GM23248 (cell line): Measurements from ENCODE around the gene LCLAT1. TPM values are rescaled to one million over a fixed set of nuclear protein-coding genes. Genes with fewer than 3 reads are reported as not detected.

Experiments
- DNase-seq: peaks from one replicate; pipeline ENCODE4 v3.0.0-alpha.2; 2015
- H2AFZ ChIP-seq: fragments of 200-600 bp; sonication (generic); 2 replicates; pipeline ENCODE4 v1.6.1; 2016; ENCODE audit warnings: antibody characterized with exemption
- H3F3A ChIP-seq: fragments of 200-600 bp; sonication (generic); 2 replicates; pipeline ENCODE4 v1.6.1; 2016; ENCODE audit warnings: mild to moderate bottlenecking, antibody characterized with exemption, mixed run types; ENCODE audit not compliant: insufficient read depth
- H3K27ac ChIP-seq: fragments of 200-600 bp; sonication (generic); 2 replicates; pipeline ENCODE4 v1.5.1; 2016; ENCODE audit warnings: mild to moderate bottlenecking
- H3K27me3 ChIP-seq: fragments of 200-600 bp; sonication (generic); replicated peaks from 2 replicates; pipeline ENCODE4 v1.6.1; 2016; ENCODE audit warnings: mild to moderate bottlenecking; ENCODE audit not compliant: insufficient read depth
- H3K36me3 ChIP-seq: fragments of 200-600 bp; sonication (generic); 2 replicates; pipeline ENCODE4 v1.6.1; 2016; ENCODE audit warnings: low read depth, mild to moderate bottlenecking
- H3K4me1 ChIP-seq: fragments of 200-600 bp; sonication (generic); 2 replicates; pipeline ENCODE4 v1.6.1; 2016; ENCODE audit warnings: mild to moderate bottlenecking; ENCODE audit not compliant: insufficient read depth
- H3K4me2 ChIP-seq: fragments of 200-600 bp; sonication (generic); one replicate; pipeline ENCODE4 v1.6.1; 2016; ENCODE audit warnings: mild to moderate bottlenecking; ENCODE audit not compliant: unreplicated experiment
- H3K4me3 ChIP-seq: fragments of 200-600 bp; sonication (generic); 2 replicates; pipeline ENCODE4 v1.5.1; 2016; ENCODE audit warnings: mild to moderate bottlenecking
- H3K79me2 ChIP-seq: fragments of 200-600 bp; sonication (generic); 2 replicates; pipeline ENCODE4 v1.6.1; 2016; ENCODE audit warnings: mild to moderate bottlenecking; ENCODE audit not compliant: insufficient read depth
- H3K9ac ChIP-seq: fragments of 200-600 bp; sonication (generic); 2 replicates; pipeline ENCODE4 v1.6.1; 2016; ENCODE audit warnings: mild to moderate bottlenecking
- H3K9me2 ChIP-seq: fragments of 200-600 bp; sonication (generic); 2 replicates; pipeline ENCODE4 v1.6.1; 2016; ENCODE audit warnings: mixed run types, mild to moderate bottlenecking, moderate library complexity; ENCODE audit not compliant: insufficient read depth
- H3K9me3 ChIP-seq: fragments of 200-600 bp; sonication (generic); one replicate; pipeline ENCODE4 v1.6.1; 2017; ENCODE audit warnings: low read depth
- H4K20me1 ChIP-seq: fragments of 200-600 bp; sonication (generic); 2 replicates; pipeline ENCODE4 v1.6.0; 2016; ENCODE audit not compliant: insufficient read depth
- EZH2 ChIP-seq: fragments of 200-600 bp; sonication (generic); IDR thresholded peaks from 2 replicates; pipeline ENCODE4 v1.6.1; 2018; ENCODE audit warnings: antibody characterized with exemption, mild to moderate bottlenecking; ENCODE audit not compliant: insufficient read depth, poor library complexity, severe bottlenecking
- EZH2phosphoT487 ChIP-seq: fragments of 200-600 bp; sonication (generic); IDR thresholded peaks from 2 replicates; pipeline ENCODE4 v1.6.1; 2018; ENCODE audit warnings: antibody characterized with exemption, moderate library complexity, mild to moderate bottlenecking, low read depth; ENCODE audit not compliant: insufficient read depth
- WGBS, 2 experiments: methylation state at CpG; one replicate each; pipeline ENCODE4 v1.1.6; 2015 to 2017; ENCODE audit warnings: low lambda C conversion rate in 2 of 2, low coverage in 1 of 2; ENCODE audit errors: missing lambda C conversion rate in 2 of 2; 5-methylcytosine and 5-hydroxymethylcytosine counted together
- in situ Hi-C: fragments of 300-500 bp; cut with MboI; formaldehyde crosslinking; loops from 2 replicates; pipeline ENCODE4 v1.15.0; 2020
- polyA plus RNA-seq: library from polyadenylated mRNA; unstranded; fragments of >200 nt; fragmentation: Nextera tagmentation; extraction: Ambion mirVana; gene quantifications from 2 replicates; pipeline ENCODE4 v1.2.1, GENCODE V29; 2016
- total RNA-seq: library from RNA; depleted of rRNA; stranded (reverse); fragments of >200 nt; shearing (Covaris generic); gene quantifications from 2 replicates; pipeline ENCODE4 v1.2.3, GENCODE V29; 2014

Gene LCLAT1
- total and polyA plus RNA-seq, 2 experiments from 2014 or later: 29.7 to 32.3 TPM

DNA sequence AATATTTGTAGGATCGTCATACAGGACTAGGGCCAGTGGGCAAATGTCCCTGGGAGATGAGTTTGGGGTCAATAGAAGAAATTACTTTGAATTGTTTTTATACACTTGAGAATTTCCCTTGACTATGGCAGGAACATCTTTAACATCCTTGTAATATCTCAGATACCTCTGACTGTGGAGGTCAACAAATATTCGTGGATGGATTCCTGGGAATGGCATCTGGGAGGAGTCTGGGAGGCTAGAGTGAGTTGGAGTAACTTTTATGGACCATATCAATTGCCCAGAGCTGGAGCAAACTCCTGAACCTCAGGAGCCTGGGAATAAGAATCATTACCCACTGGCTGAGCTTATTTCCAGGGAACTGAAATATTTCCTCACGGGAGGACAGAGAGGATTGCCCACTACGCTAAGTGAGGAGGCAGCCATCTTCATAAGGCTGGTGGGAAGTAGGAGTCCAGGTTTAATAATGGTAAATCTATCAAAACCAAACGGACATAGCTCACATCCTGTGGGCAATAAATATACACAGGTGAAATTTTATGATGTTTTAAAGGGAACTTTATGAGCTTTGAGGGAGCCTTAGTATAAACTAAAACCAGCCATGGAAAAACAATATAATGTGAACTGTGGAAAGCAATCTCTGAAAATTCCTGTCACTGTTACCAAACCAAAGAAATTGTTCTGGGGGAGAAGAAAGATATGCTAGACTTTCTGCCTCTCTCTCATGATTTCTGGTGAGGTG is 44.4 kb upstream of the LCLAT1 start:
- H3K27ac ChIP-seq: no peak overlapping the region

DNA sequence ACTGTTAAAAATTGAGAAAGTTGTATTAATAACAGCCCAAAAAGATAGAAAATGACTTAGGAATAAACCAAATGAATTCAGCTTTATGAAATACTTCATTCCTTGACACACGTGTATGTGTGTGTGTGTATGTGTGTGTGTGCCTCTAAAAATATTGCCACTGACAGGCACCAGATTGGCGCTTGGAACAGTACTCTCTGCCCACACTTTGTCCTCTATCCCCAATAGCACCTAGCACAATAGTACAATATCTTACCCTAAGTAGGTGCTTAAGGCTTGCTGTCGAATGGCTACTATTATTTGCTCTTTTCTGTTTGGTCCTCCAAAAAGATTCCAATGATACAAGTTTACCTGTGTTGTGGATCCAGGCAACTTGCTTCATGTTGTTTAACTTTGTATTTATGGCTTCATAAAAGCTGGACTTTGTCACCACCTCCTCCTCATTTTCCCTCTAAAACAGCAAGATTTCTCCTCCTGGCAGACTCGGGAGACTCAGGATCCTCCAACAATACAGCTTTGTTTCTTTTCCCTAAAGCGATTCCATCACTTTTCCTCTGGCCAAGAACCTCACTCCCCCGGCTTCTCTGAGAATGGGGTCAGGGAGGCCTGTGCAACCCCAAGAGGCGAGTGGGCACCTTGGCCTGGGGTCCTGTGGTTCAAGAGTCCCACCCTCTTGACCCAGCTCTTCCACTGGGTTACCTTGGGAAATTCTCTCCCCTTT is 43.3 kb upstream of the LCLAT1 start:
- WGBS, 2 experiments: 44 to 50% methylated on average over 7 of the region's 7 CpGs
- Histone ChIP-seq H3K27me3 (no peaks in the 10 kb centered on the region), H4K20me1 (no peaks in the 10 kb centered on the region), H3K4me2 (no peak overlapping the region), H2AFZ (peak overlapping the region; percentile 26; the same call in 1 of the 2 replicates), H3K27ac (no peak overlapping the region), H3K79me2 (no peaks in the 10 kb centered on the region), H3K9me2 (no peaks in the 10 kb centered on the region), H3K9me3 (no peaks in the 10 kb centered on the region), H3K4me3 (no peak overlapping the region), H3K4me1 (peaks cover 37% of the 10 kb centered on the region), H3K9ac (no peak overlapping the region), H3F3A (peaks cover 14% of the 10 kb centered on the region), H3K36me3 (no peaks in the 10 kb centered on the region)
- in situ Hi-C loops: no loop called here
- no peak for DNase-seq
- no peak for TF ChIP-seq EZH2phosphoT487
- TF ChIP-seq EZH2: no peak

More for the DNA sequence above, 44.4 kb upstream of the LCLAT1 start:
- no peak for DNase-seq
- no peak for TF ChIP-seq EZH2
- no peak for TF ChIP-seq EZH2phosphoT487
- Histone ChIP-seq H3K9me3 (no peaks in the 10 kb centered on the region), H2AFZ (no peak overlapping the region), H3K4me1 (peaks cover 35% of the 10 kb centered on the region), H3K4me3 (no peak overlapping the region), H3K27me3 (no peaks in the 10 kb centered on the region), H3K36me3 (no peaks in the 10 kb centered on the region), H3F3A (peaks cover 4% of the 10 kb centered on the region; the same call in 1 of the 2 replicates), H4K20me1 (no peaks in the 10 kb centered on the region), H3K9me2 (no peaks in the 10 kb centered on the region), H3K9ac (no peak overlapping the region), H3K79me2 (no peaks in the 10 kb centered on the region), H3K4me2 (no peak overlapping the region)
- 82 to 86% methylated on average over 5 of the region's 5 CpGs for WGBS, 2 experiments
- in situ Hi-C loops: no loop called here

DNA sequence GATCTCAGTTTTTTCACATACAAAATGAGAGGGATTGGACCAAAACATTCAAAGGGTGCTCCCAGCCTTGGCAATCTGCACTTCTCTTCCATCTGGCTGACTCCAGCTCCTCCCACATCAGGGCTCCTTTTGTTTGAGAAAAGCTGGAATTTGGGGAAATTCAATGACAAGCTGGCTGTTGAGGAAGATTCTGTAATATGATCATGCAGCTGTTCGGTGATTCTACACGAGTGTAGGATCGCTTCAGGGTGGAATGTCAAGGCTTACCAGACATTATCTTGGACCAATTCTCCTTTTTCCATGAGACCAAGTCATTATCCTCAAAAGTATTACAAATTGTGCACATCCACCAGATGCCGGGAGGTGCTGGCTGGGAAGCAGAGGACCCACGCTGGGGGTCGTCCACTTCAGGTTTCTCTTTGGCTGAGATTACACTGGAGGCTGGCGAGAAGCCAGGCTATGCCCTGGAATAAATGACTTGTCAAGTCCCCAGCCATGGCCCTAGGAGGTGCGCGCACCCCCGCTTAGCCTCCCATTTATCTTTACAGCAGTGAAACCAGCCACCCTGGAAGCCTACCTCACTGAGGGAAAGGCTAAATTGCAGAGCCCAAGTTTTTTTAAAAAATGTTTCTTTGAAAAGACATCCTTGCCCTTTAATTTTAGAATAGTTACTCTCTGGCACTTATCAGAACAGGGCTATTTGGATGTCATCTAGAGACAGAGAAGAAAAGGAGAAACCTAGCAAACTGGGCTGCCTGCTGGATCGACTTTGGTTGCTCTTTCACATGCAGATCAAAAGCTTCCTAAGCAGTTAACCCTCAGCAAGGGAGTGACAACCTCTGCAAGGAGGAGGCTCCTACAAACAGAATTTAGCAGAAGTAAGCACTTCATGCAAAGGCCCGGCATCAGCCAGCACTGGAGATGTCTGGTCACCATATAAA is 42.5 kb upstream of the LCLAT1 start:
- Histone ChIP-seq H3K9me3 (no peaks in the 10 kb centered on the region), H3K9ac (no peak overlapping the region), H3K27ac (no peak overlapping the region), H3K9me2 (no peaks in the 10 kb centered on the region), H3K79me2 (no peaks in the 10 kb centered on the region), H3K4me3 (no peak overlapping the region), H3K4me2 (peak overlapping the region; percentile 9), H3F3A (peaks cover 22% of the 10 kb centered on the region), H2AFZ (peak overlapping the region; percentile 26; the same call in 1 of the 2 replicates), H3K4me1 (peaks cover 45% of the 10 kb centered on the region), H4K20me1 (no peaks in the 10 kb centered on the region), H3K27me3 (no peaks in the 10 kb centered on the region), H3K36me3 (no peaks in the 10 kb centered on the region)
- DNase-seq: peak; percentile 41
- WGBS, 2 experiments: 39 to 40% methylated on average over 12 of the region's 12 CpGs
- in situ Hi-C loops: no loop called here
- TF ChIP-seq EZH2phosphoT487: no peak
- no peak for TF ChIP-seq EZH2

- no peak for TF ChIP-seq EZH2phosphoT487
- TF ChIP-seq EZH2: no peak
- Histone ChIP-seq H4K20me1 (no peaks in the 10 kb centered on the region), H3K36me3 (no peaks in the 10 kb centered on the region), H3K4me3 (no peak overlapping the region), H3K4me1 (peaks cover 48% of the 10 kb centered on the region), H2AFZ (no peak overlapping the region), H3K27me3 (no peaks in the 10 kb centered on the region), H3K9me3 (no peaks in the 10 kb centered on the region), H3K9ac (no peak overlapping the region), H3F3A (peaks cover 27% of the 10 kb centered on the region), H3K9me2 (no peaks in the 10 kb centered on the region), H3K4me2 (no peak overlapping the region), H3K79me2 (no peaks in the 10 kb centered on the region), H3K27ac (no peak overlapping the region)
- no peak for DNase-seq
- 9 to 18% methylated on average over 1 of the region's 1 CpG for WGBS, 2 experiments
- in situ Hi-C loops: no loop called here
Measured at GRCh38 chr2:30405260-30405605, 41.8 kb upstream of the LCLAT1 start.
